Measurements from ENCODE around the gene ITGB1BP1. TPM values are rescaled to one million over a fixed set of nuclear protein-coding genes. Genes with fewer than 3 reads are reported as not detected.

Gene ITGB1BP1
- total RNA-seq, 1 donor from 2014 or later, result 17.3 TPM

GRCh38 chr2:9422321-9423099, 818 bp downstream of the ITGB1BP1 start:
- H3F3A ChIP-seq (ENCODE audit: low read depth), result peaks cover 5% of the 10 kb centered on the region
- no peaks in the 10 kb centered on the region for H3K9me3 Mint-ChIP-seq
- peak overlapping the region; percentile 94 for H3K4me3 Mint-ChIP-seq
- no peaks in the 10 kb centered on the region for H3K27me3 ChIP-seq
- peak overlapping the region; percentile 73 for H3K4me3 ChIP-seq
- no peaks in the 10 kb centered on the region for H3K36me3 ChIP-seq
- H3K9me3 ChIP-seq (ENCODE audit: low read depth), result no peaks in the 10 kb centered on the region
- H3K9ac ChIP-seq, result peak overlapping the region; percentile 43
- no peak overlapping the region for H3K27ac ChIP-seq
- peak overlapping the region; percentile 97 for H3K4me2 ChIP-seq
- peaks cover 2% of the 10 kb centered on the region for H3K36me3 Mint-ChIP-seq
- peaks cover 49% of the 10 kb centered on the region for H3K79me2 ChIP-seq (ENCODE audit: low read depth)
- H3K4me1 ChIP-seq, result peaks cover 11% of the 10 kb centered on the region
- H2AFZ ChIP-seq (replicated peaks), result peak overlapping the region; percentile 90
- peaks cover 4% of the 10 kb centered on the region for H3K27me3 Mint-ChIP-seq (ENCODE audit: insufficient read depth, low read depth)
- peaks cover 14% of the 10 kb centered on the region for H3K4me1 Mint-ChIP-seq
- peak overlapping the region; percentile 42 for H3K27ac Mint-ChIP-seq
- peak; percentile 47 for DNase-seq (ENCODE audit: low spot score)
- TF ChIP-seq EZH2 (IDR thresholded peaks at IDR 0.05) (no peak), EZH2phosphoT487 (IDR thresholded peaks at IDR 0.05) (peak; percentile 28), CTCF (IDR thresholded peaks at IDR 0.05) (no peak)
- H4K20me1 ChIP-seq (ENCODE audit: low read depth), result peaks cover 12% of the 10 kb centered on the region

GRCh38 chr2:9420495-9420894, 2.8 kb downstream of the ITGB1BP1 start:
- H3K27ac Mint-ChIP-seq, result peak overlapping the region; percentile 0
- H3K4me2 ChIP-seq, result no peak overlapping the region
- H3K36me3 Mint-ChIP-seq, result peaks cover 4% of the 10 kb centered on the region
- no peak overlapping the region for H3K4me3 ChIP-seq
- peaks cover 29% of the 10 kb centered on the region for H3K79me2 ChIP-seq (ENCODE audit: low read depth)
- peaks cover 13% of the 10 kb centered on the region for H4K20me1 ChIP-seq (ENCODE audit: low read depth)
- H3K36me3 ChIP-seq, result no peaks in the 10 kb centered on the region
- peaks cover 14% of the 10 kb centered on the region for H3K4me1 Mint-ChIP-seq
- H3K4me3 Mint-ChIP-seq, result no peak overlapping the region
- H3K27ac ChIP-seq, result no peak overlapping the region
- no peak for TF ChIP-seq EZH2 (IDR thresholded peaks at IDR 0.05)
- no peak for TF ChIP-seq CTCF (IDR thresholded peaks at IDR 0.05)
- no peak for TF ChIP-seq EZH2phosphoT487 (IDR thresholded peaks at IDR 0.05)
- H3F3A ChIP-seq (ENCODE audit: low read depth), result peaks cover 5% of the 10 kb centered on the region
- H3K9ac ChIP-seq, result no peak overlapping the region
- no peaks in the 10 kb centered on the region for H3K9me3 ChIP-seq (ENCODE audit: low read depth)
- peaks cover 4% of the 10 kb centered on the region for H3K27me3 Mint-ChIP-seq (ENCODE audit: insufficient read depth, low read depth)
- no peaks in the 10 kb centered on the region for H3K9me3 Mint-ChIP-seq
- H3K27me3 ChIP-seq, result no peaks in the 10 kb centered on the region
- no peak for DNase-seq (ENCODE audit: low spot score)
- H3K4me1 ChIP-seq, result peaks cover 11% of the 10 kb centered on the region
- H2AFZ ChIP-seq (replicated peaks), result no peak overlapping the region

- no peaks in the 10 kb centered on the region for H3K9me3 Mint-ChIP-seq
- H3K4me1 ChIP-seq, result peaks cover 6% of the 10 kb centered on the region
- H3F3A ChIP-seq (ENCODE audit: low read depth), result peaks cover 5% of the 10 kb centered on the region
- no peak overlapping the region for H3K4me2 ChIP-seq
- no peak overlapping the region for H2AFZ ChIP-seq (replicated peaks)
- H3K4me1 Mint-ChIP-seq, result peaks cover 14% of the 10 kb centered on the region
- no peak overlapping the region for H3K4me3 Mint-ChIP-seq
- H3K27ac ChIP-seq, result no peak overlapping the region
- no peak overlapping the region for H3K9ac ChIP-seq
- H3K36me3 Mint-ChIP-seq, result peaks cover 4% of the 10 kb centered on the region
- no peak overlapping the region for H3K4me3 ChIP-seq
- H4K20me1 ChIP-seq (ENCODE audit: low read depth), result peaks cover 8% of the 10 kb centered on the region
- DNase-seq (ENCODE audit: low spot score), result no peak
- H3K36me3 ChIP-seq, result no peaks in the 10 kb centered on the region
- peaks cover 4% of the 10 kb centered on the region for H3K27me3 Mint-ChIP-seq (ENCODE audit: insufficient read depth, low read depth)
- no peak for TF ChIP-seq EZH2phosphoT487 (IDR thresholded peaks at IDR 0.05)
- TF ChIP-seq EZH2 (IDR thresholded peaks at IDR 0.05), result no peak
- TF ChIP-seq CTCF (IDR thresholded peaks at IDR 0.05), result no peak
- no peaks in the 10 kb centered on the region for H3K27me3 ChIP-seq
- H3K9me3 ChIP-seq (ENCODE audit: low read depth), result no peaks in the 10 kb centered on the region
- H3K79me2 ChIP-seq (ENCODE audit: low read depth), result peaks cover 20% of the 10 kb centered on the region
- H3K27ac Mint-ChIP-seq, result no peak overlapping the region
Measured at GRCh38 chr2:9419541-9419940, 3.8 kb downstream of the ITGB1BP1 start.

All from neural progenitor cell (in vitro differentiated cells).